GM18861 (cell line): ENCODE data around the gene AGAP1.
"Not testable (repeated sequence)": the region's sequence is repeated elsewhere in the genome, so short reads cannot be mapped to it uniquely, and the experiment has no call there.

Source experiments
- ATAC-seq: cut with Tn5 transposase; IDR thresholded peaks from one replicate; pipeline ENCODE4 v1.9.1; 2021; ENCODE audit not compliant: unreplicated experiment

Gene AGAP1

GRCh38 chr2:235926229-235926628 is 432.4 kb downstream of the AGAP1 start:
- ATAC-seq, result no peak

- no peak for ATAC-seq
Measured at GRCh38 chr2:235928751-235929370, 435.0 kb downstream of the AGAP1 start.

- no peak for ATAC-seq
Measured at GRCh38 chr2:235930701-235931100, 436.9 kb downstream of the AGAP1 start.

GRCh38 chr2:235931676-235932075 is 437.8 kb downstream of the AGAP1 start:
- no peak for ATAC-seq

GRCh38 chr2:235934059-235934773 is 440.4 kb downstream of the AGAP1 start:
- no peak for ATAC-seq

- ATAC-seq, result no peak
Measured at GRCh38 chr2:235934774-235935484, 441.1 kb downstream of the AGAP1 start.

- ATAC-seq, result no peak
Measured at GRCh38 chr2:235935773-235936172, 441.9 kb downstream of the AGAP1 start.

GRCh38 chr2:235936493-235936892 is 442.6 kb downstream of the AGAP1 start:
- ATAC-seq, result no peak

GRCh38 chr2:235937087-235937486 is 443.2 kb downstream of the AGAP1 start:
- no peak for ATAC-seq

GRCh38 chr2:235937526-235937925 is 443.7 kb downstream of the AGAP1 start:
- no peak for ATAC-seq

- ATAC-seq, result no peak
Measured at GRCh38 chr2:235937936-235938335, 444.1 kb downstream of the AGAP1 start.

- no peak for ATAC-seq
Measured at GRCh38 chr2:235938611-235939010, 444.8 kb downstream of the AGAP1 start.

GRCh38 chr2:235939471-235939870 is 445.6 kb downstream of the AGAP1 start:
- no peak for ATAC-seq

GRCh38 chr2:235940330-235940729 is 446.5 kb downstream of the AGAP1 start:
- ATAC-seq, result no peak

- no peak for ATAC-seq
Measured at GRCh38 chr2:235944591-235944990, 450.7 kb downstream of the AGAP1 start.

- no peak for ATAC-seq
Measured at GRCh38 chr2:235945608-235946140, 451.8 kb downstream of the AGAP1 start.

GRCh38 chr2:235946590-235946989 is 452.7 kb downstream of the AGAP1 start:
- no peak for ATAC-seq

GRCh38 chr2:235947055-235947454 is 453.2 kb downstream of the AGAP1 start:
- not testable (repeated sequence) for ATAC-seq

- ATAC-seq, result no peak
Measured at GRCh38 chr2:235949567-235950472, 456.0 kb downstream of the AGAP1 start.

GRCh38 chr2:235950473-235950809 is 456.6 kb downstream of the AGAP1 start:
- ATAC-seq, result no peak

GRCh38 chr2:235951493-235951892 is 457.6 kb downstream of the AGAP1 start:
- ATAC-seq, result no peak
